Thymus (tissue), 2 donors: ENCODE measurements around the gene ZBED1. TPM values are rescaled to one million over a fixed set of nuclear protein-coding genes. Genes with fewer than 3 reads are reported as not detected.

Experiments used
- polyA plus RNA-seq: library from polyadenylated mRNA; stranded (reverse); fragments of 200-250 nt; gene quantifications from one replicate; pipeline ENCODE4 v1.2.3, GENCODE V29; 2013
- total RNA-seq: library from RNA; stranded (reverse); fragments of 120-200 nt; gene quantifications from one replicate; pipeline ENCODE4 v1.2.4, GENCODE V29; 2013
- donor health status: healthy.

ZBED1 gene
- total and polyA plus RNA-seq, 2 donors: 17.4 to 23.7 TPM

Other genes with a start within 250 kb of the ZBED1 start
- 12.2 TPM for gene DHRSX, start within 50 bp of the ZBED1 start, total RNA-seq
- gene DHRSX, start within 50 bp of the ZBED1 start, polyA plus RNA-seq: 11.2 TPM
- 527 TPM for gene CD99, start 190.3 kb upstream of the ZBED1 start, total RNA-seq
- 547 TPM for gene CD99, start 190.3 kb upstream of the ZBED1 start, polyA plus RNA-seq